PFSK-1 (cell line): ENCODE data around the gene TYK2.

ENCODE experiments used
- FOXP2 ChIP-seq: optimal IDR thresholded peaks from 2 replicates; pipeline ENCODE3; 2011; ENCODE audit warnings: borderline replicate concordance, control low read depth, inconsistent platforms; ENCODE audit not compliant: insufficient read depth; ENCODE audit errors: extremely low read length, extremely low read depth
- POLR2AphosphoS5 ChIP-seq: IDR thresholded peaks from 2 replicates; pipeline ENCODE4 v1.6.1; 2012; ENCODE audit warnings: low read depth, mild to moderate bottlenecking, control low read depth, low read length, moderate library complexity
- REST ChIP-seq, 2 experiments: IDR thresholded peaks; 2 replicates each; pipeline versions ENCODE4 v1.6.1 to v1.8.0; 2011 to 2012; ENCODE audit warnings: low read depth in 2 of 2, low read length in 2 of 2, control low read depth in 1 of 2, inconsistent platforms in 1 of 2, mild to moderate bottlenecking in 1 of 2, moderate library complexity in 1 of 2; ENCODE audit not compliant: insufficient read depth in 1 of 2
- SIN3A ChIP-seq: IDR thresholded peaks from 2 replicates; pipeline ENCODE4 v1.6.1; 2012; ENCODE audit warnings: mild to moderate bottlenecking, low read length, moderate library complexity, borderline replicate concordance; ENCODE audit not compliant: insufficient read depth
- TAF1 ChIP-seq: IDR thresholded peaks from 2 replicates; pipeline ENCODE4 v1.6.1; 2012; ENCODE audit warnings: low read length, control low read depth, borderline replicate concordance; ENCODE audit not compliant: insufficient read depth

Gene TYK2

GRCh38 chr19:10421240-10422045, 41.1 kb upstream of the TYK2 start:
- no peak for TF ChIP-seq REST (IDR thresholded peaks at IDR 0.05; ENCODE audit: insufficient read depth in 1 of 2, low read depth in 2 of 2, low read length in 2 of 2)
- no peak for TF ChIP-seq SIN3A
- TF ChIP-seq FOXP2, result no peak
- no peak for TF ChIP-seq POLR2AphosphoS5
- TF ChIP-seq TAF1, result no peak

- TF ChIP-seq REST (IDR thresholded peaks at IDR 0.05; ENCODE audit: insufficient read depth in 1 of 2, low read depth in 2 of 2, low read length in 2 of 2) (no peak), FOXP2 (peak; percentile 70)
These were observed 40.3 kb upstream of the TYK2 start, which contains the start of gene PDE4A for GRCh38 chr19:10420444-10421239. PDE4A (plus strand) TSS chr19:10420538; CDS start chr19:10420765, 227 bp downstream.

GRCh38 chr19:10419646-10420443, 39.5 kb upstream of the TYK2 start:
- peak; percentile 63 for TF ChIP-seq SIN3A
- no peak for TF ChIP-seq FOXP2

DNA sequence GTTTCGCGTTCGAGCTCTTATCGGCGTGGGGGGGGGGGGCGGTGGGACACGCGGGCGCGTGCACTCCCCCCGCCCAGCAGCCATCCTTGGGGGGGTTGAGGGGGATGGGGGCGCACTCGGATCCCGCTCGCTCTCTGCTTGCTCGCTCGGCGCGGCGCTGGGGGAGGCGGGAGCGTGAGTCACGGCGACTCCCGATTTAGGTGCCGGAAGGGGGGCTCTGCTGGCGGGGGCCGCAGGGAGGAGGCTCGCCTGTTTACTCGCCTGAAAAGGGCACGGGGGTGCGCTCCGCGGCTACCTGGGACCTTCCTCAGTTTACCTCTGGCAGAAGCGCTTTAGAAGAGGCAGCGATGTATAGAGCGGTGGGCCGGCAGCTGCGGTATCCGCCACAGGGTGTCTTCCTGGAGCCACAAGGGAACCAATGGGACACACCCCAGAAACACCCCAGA, 38.9 kb upstream of the TYK2 start:
- TF ChIP-seq TAF1, result no peak
- TF ChIP-seq FOXP2, result peak; percentile 6
- no peak for TF ChIP-seq REST (IDR thresholded peaks at IDR 0.05; ENCODE audit: insufficient read depth in 1 of 2, low read depth in 2 of 2, low read length in 2 of 2)
- TF ChIP-seq SIN3A, result no peak
- TF ChIP-seq POLR2AphosphoS5, result no peak

DNA sequence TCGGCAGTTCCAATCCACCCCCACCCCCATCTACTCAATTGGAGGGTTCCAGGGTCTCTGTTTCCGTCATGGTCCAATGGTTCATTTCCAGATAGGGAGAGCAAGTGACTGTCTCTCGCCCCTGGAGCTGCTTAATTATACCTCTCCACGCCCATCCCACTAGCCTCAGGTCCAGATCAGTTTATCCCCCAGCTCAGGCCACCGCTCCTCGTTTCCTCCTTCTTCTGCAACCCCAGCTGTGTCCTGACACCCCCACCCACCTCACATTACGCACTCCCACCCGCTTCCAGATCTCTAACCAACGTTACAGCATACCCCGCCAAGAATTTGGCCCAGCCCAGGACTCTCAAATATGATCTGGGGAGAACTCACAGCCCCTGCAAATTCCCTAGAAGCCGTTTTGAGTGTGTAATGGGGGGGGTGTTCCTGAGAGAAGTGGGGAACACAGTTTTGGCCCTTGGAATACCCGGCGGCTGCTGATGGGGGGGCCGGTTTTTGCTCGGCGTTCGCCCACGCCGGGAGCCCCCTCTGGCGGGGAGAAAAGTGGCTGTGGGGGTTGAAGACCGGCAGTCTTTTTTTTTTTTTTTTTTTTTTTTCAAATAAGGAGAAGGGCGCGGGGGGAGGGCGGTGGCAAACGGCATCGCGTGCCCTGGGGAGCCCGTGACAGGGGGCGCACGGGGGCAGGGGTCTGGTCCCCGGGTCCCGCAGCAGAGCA, 38.3 kb upstream of the TYK2 start:
- TF ChIP-seq REST (IDR thresholded peaks at IDR 0.05; ENCODE audit: insufficient read depth in 1 of 2, low read depth in 2 of 2, low read length in 2 of 2) (no peak), TAF1 (no peak), SIN3A (no peak), FOXP2 (no peak), POLR2AphosphoS5 (no peak)
